ENCODE results near the gene P2RX5. TPM values are rescaled to one million over a fixed set of nuclear protein-coding genes. Genes with fewer than 3 reads are reported as not detected.
A peak's percentile ranks its signal among the peaks of the same experiment; 100 is the strongest.

The P2RX5 gene
- total RNA-seq, 1 donor from 2014 or later, result 18.3 TPM

GRCh38 chr17:3727041-3727440, 31.1 kb upstream of the P2RX5 start:
- H3K27ac ChIP-seq (replicated peaks), result no peak overlapping the region
- no peak overlapping the region for H3K4me3 ChIP-seq

GRCh38 chr17:3724378-3725077, 28.6 kb upstream of the P2RX5 start:
- intact Hi-C loops (cut with micrococcal nuclease), result no loop called here
- Histone ChIP-seq H3K36me3 (no peaks in the 10 kb centered on the region), H3K27ac (replicated peaks) (no peak overlapping the region), H3K4me1 (peaks cover 43% of the 10 kb centered on the region), H3K4me3 (peak overlapping the region; percentile 89), H3K27me3 (ENCODE audit: low read depth) (peaks cover 6% of the 10 kb centered on the region), H3K9me3 (replicated peaks) (no peaks in the 10 kb centered on the region)
- no peak for DNase-seq
- no peak for TF ChIP-seq CTCF (IDR thresholded peaks at IDR 0.05; ENCODE audit: borderline replicate concordance)

More at GRCh38 chr17:3727041-3727440, 31.1 kb upstream of the P2RX5 start:
- intact Hi-C loops (cut with micrococcal nuclease), result no loop called here
- Histone ChIP-seq H3K36me3 (no peaks in the 10 kb centered on the region), H3K4me1 (peaks cover 27% of the 10 kb centered on the region), H3K9me3 (replicated peaks) (no peaks in the 10 kb centered on the region), H3K27me3 (ENCODE audit: low read depth) (peaks cover 6% of the 10 kb centered on the region)
- TF ChIP-seq CTCF (IDR thresholded peaks at IDR 0.05; ENCODE audit: borderline replicate concordance), result no peak
- DNase-seq, result no peak

- DNase-seq, result peak; percentile 90
- peaks cover 6% of the 10 kb centered on the region for H3K27me3 ChIP-seq (ENCODE audit: low read depth)
- intact Hi-C loops (cut with micrococcal nuclease), result no loop called here
- no peaks in the 10 kb centered on the region for H3K9me3 ChIP-seq (replicated peaks)
- H3K4me1 ChIP-seq, result peaks cover 48% of the 10 kb centered on the region
- TF ChIP-seq CTCF (IDR thresholded peaks at IDR 0.05; ENCODE audit: borderline replicate concordance), result peak; percentile 57
- H3K4me3 ChIP-seq, result peak within 1 kb of the TSS; percentile 89
- H3K27ac ChIP-seq (replicated peaks), result peak within 1 kb of the TSS; percentile 88
- H3K36me3 ChIP-seq, result peaks cover 3% of the 10 kb centered on the region
Measured at GRCh38 chr17:3723556-3724377, 27.8 kb upstream of the P2RX5 start, which contains the start of gene HASPIN. HASPIN (plus strand) TSS chr17:3723903; CDS start chr17:3723936, 33 bp downstream.

GRCh38 chr17:3723188-3723555, 27.2 kb upstream of the P2RX5 start:
- peaks cover 48% of the 10 kb centered on the region for H3K4me1 ChIP-seq
- intact Hi-C loops (cut with micrococcal nuclease), result no loop called here

More at GRCh38 chr17:3723188-3723555, 27.2 kb upstream of the P2RX5 start:
- Histone ChIP-seq H3K27ac (replicated peaks) (peak overlapping the region; percentile 88), H3K4me3 (peak overlapping the region; percentile 89), H3K27me3 (ENCODE audit: low read depth) (peaks cover 6% of the 10 kb centered on the region), H3K36me3 (peaks cover 9% of the 10 kb centered on the region), H3K9me3 (replicated peaks) (no peaks in the 10 kb centered on the region)
- TF ChIP-seq CTCF (IDR thresholded peaks at IDR 0.05; ENCODE audit: borderline replicate concordance), result no peak
- DNase-seq, result no peak
